GM21576 (cell line): ENCODE measurements around the gene TCEAL3.
A peak's percentile ranks its signal among the peaks of the same experiment; 100 is the strongest.
"Not testable (repeated sequence)": the region's sequence is repeated elsewhere in the genome, so short reads cannot be mapped to it uniquely, and the experiment has no call there.

ENCODE experiments used
- ATAC-seq: cut with Tn5 transposase; IDR thresholded peaks from one replicate; pipeline ENCODE4 v1.9.1; 2021; ENCODE audit warnings: mild to moderate bottlenecking, moderate library complexity; ENCODE audit not compliant: unreplicated experiment

Gene TCEAL3

GRCh38 chrX:103607364-103608305 lies at the start of gene TCEAL3:
TSS of gene TCEAL3 (plus strand) at chrX:103607963. CDS start at chrX:103609065, 1,102 bp downstream.
- ATAC-seq, result peak; percentile 78

GRCh38 chrX:103560256-103560655 lies 47.5 kb upstream of the TCEAL3 start:
- no peak for ATAC-seq

- ATAC-seq, result no peak
Measured at GRCh38 chrX:103562801-103563200, 45.0 kb upstream of the TCEAL3 start.

GRCh38 chrX:103565197-103565596 lies 42.6 kb upstream of the TCEAL3 start:
- ATAC-seq, result no peak

GRCh38 chrX:103565752-103566151 lies 42.0 kb upstream of the TCEAL3 start:
- ATAC-seq, result no peak

GRCh38 chrX:103571121-103571520 lies 36.6 kb upstream of the TCEAL3 start:
- ATAC-seq, result no peak

- ATAC-seq, result no peak
Measured at GRCh38 chrX:103571726-103572125, 36.0 kb upstream of the TCEAL3 start.

GRCh38 chrX:103573202-103573601 lies 34.6 kb upstream of the TCEAL3 start:
- no peak for ATAC-seq

- no peak for ATAC-seq
Measured at GRCh38 chrX:103584596-103584995, 23.2 kb upstream of the TCEAL3 start.

- ATAC-seq, result peak; percentile 84
Measured at GRCh38 chrX:103585411-103586313, 22.1 kb upstream of the TCEAL3 start, which contains the start of gene TCEAL4. TSS of gene TCEAL4 (plus strand) at chrX:103585515. CDS start at chrX:103586676, 1,161 bp downstream.

- peak; percentile 29 for ATAC-seq
Measured at GRCh38 chrX:103586314-103586646, 21.5 kb upstream of the TCEAL3 start.

- ATAC-seq, result no peak
Measured at GRCh38 chrX:103586659-103587058, 21.1 kb upstream of the TCEAL3 start.

GRCh38 chrX:103592295-103592694 lies 15.5 kb upstream of the TCEAL3 start:
- not testable (repeated sequence) for ATAC-seq

GRCh38 chrX:103595202-103595601 lies 12.6 kb upstream of the TCEAL3 start:
- not testable (repeated sequence) for ATAC-seq

- peak; percentile 11 for ATAC-seq
Measured at GRCh38 chrX:103608306-103608963, 672 bp downstream of the TCEAL3 start.

GRCh38 chrX:103610282-103610681 lies 2.5 kb downstream of the TCEAL3 start:
- ATAC-seq, result no peak

GRCh38 chrX:103613362-103613890 lies 5.7 kb downstream of the TCEAL3 start:
- ATAC-seq, result no peak

- ATAC-seq, result no peak
Measured at GRCh38 chrX:103614999-103615398, 7.2 kb downstream of the TCEAL3 start.

GRCh38 chrX:103615781-103616371 lies 8.1 kb downstream of the TCEAL3 start:
- ATAC-seq, result no peak

- ATAC-seq, result no peak
Measured at GRCh38 chrX:103616676-103617186, 9.0 kb downstream of the TCEAL3 start.
